Measurements from ENCODE around the gene MRNIP. TPM values are rescaled to one million over a fixed set of nuclear protein-coding genes. Genes with fewer than 3 reads are reported as not detected.

The MRNIP gene
- total and polyA plus RNA-seq, 2 of the 8 experiments (the other 6 are each of a cell fraction or from before 2014, with no cell fraction given), result 29.6 TPM

- no peak overlapping the region for H2BK12ac ChIP-seq (ENCODE audit: low read depth, low read length)
- H3K4me3 ChIP-seq (ENCODE audit: extremely low read depth in 1 of 4, insufficient read depth in 2 of 4, low read depth in 3 of 4, low read length in 4 of 4), result no peak overlapping the region
- H3K4me1 ChIP-seq (replicated peaks in 1 of 4; ENCODE audit: control insufficient read depth in 3 of 4, insufficient read depth in 4 of 4, low read length in 3 of 4), result no peaks in the 10 kb centered on the region; a peak in 1 of 7 replicates
- no peaks in the 10 kb centered on the region for H3K79me2 ChIP-seq (ENCODE audit: control insufficient read depth in 1 of 2, insufficient read depth in 2 of 2, low read length in 2 of 2)
- WGBS, 2 experiments (ENCODE audit: extremely low coverage in 1 of 2, insufficient coverage in 1 of 2, insufficient read length in 1 of 2, insufficient replicate concordance in 2 of 2, low coverage in 1 of 2, low lambda C conversion rate in 2 of 2, missing lambda C conversion rate in 1 of 2), result 89% methylated on average over 17 of the region's 17 CpGs; no CpG with 5 or more reads in 1 of the 2 experiments
- H3K14ac ChIP-seq (ENCODE audit: insufficient read length), result no peak overlapping the region
- H4K20me1 ChIP-seq (replicated peaks in 1 of 2; ENCODE audit: control insufficient read depth in 1 of 2, insufficient read depth in 2 of 2, low read length in 2 of 2), result peaks cover 0 to 4% of the 10 kb centered on the region in 2 experiments
- no peak overlapping the region for H3K56ac ChIP-seq (replicated peaks; ENCODE audit: insufficient read length, low read depth, low read length)
- H2AK5ac ChIP-seq (ENCODE audit: low read depth, low read length), result no peak overlapping the region
- no peaks in the 10 kb centered on the region for H3K27me3 ChIP-seq (replicated peaks in 1 of 4; ENCODE audit: control insufficient read depth in 3 of 4, extremely low read depth in 1 of 4, insufficient read depth in 3 of 4, low read length in 3 of 4)
- no peak overlapping the region for H4K5ac ChIP-seq (ENCODE audit: insufficient read length, low read depth, low read length)
- H4K8ac ChIP-seq (ENCODE audit: extremely low read depth, insufficient read depth, low read length), result no peak overlapping the region
- ChIA-PET POLR2A (ENCODE audit: partially characterized antibody) (interaction anchor here (0.9 to 2.5 kb wide), 7 partner anchors 8 to 74 kb away, joined by 3 to 11 read pairs (median 5); partner anchors contain the start of gene SQSTM1), CTCF (ENCODE audit: partially characterized antibody) (interaction anchor here (1.1 to 8.0 kb wide), 15 partner anchors 9 to 68 kb away, joined by 3 to 67 read pairs (median 5); partner anchors contain the start of genes MRNIP and TBC1D9B)
- H3K23me2 ChIP-seq (ENCODE audit: low read depth, low read length), result no peaks in the 10 kb centered on the region
- no peaks in the 10 kb centered on the region for H3K79me1 ChIP-seq (ENCODE audit: low read depth, low read length)
- H2AFZ ChIP-seq (ENCODE audit: low read length), result no peak overlapping the region
- H3K27ac ChIP-seq (ENCODE audit: low read depth, low read length), result no peak overlapping the region
- no peak overlapping the region for H2BK15ac ChIP-seq (ENCODE audit: low read length)
- peaks cover 3 to 11% (median 5%) of the 10 kb centered on the region in 4 experiments; a peak in 5 of 8 replicates for H3K36me3 ChIP-seq (ENCODE audit: control insufficient read depth in 2 of 4, insufficient read depth in 4 of 4, low read length in 3 of 4)
- H3K4me2 ChIP-seq (ENCODE audit: insufficient read depth in 1 of 2, low read depth in 2 of 2, low read length in 2 of 2), result no peak overlapping the region
- no peak overlapping the region for H3K18ac ChIP-seq (ENCODE audit: extremely low read depth, low read length)
- no peaks in the 10 kb centered on the region for H3K9me3 ChIP-seq (ENCODE audit: insufficient read depth in 2 of 2, low read depth in 1 of 2, low read length in 1 of 2)
- peak; percentile 43 to 60 for DNase-seq (ENCODE audit: low read depth in 1 of 2, low spot score in 2 of 2)
- FAIRE-seq, result no peak
- H3K4ac ChIP-seq (replicated peaks; ENCODE audit: insufficient read length, low read depth, low read length), result no peak overlapping the region
- H2BK20ac ChIP-seq (ENCODE audit: low read length), result no peak overlapping the region
- 0 out of 2 replicates have a peak overlapping the region, but pooled peaks have one; percentile 37 for H2BK5ac ChIP-seq (ENCODE audit: low read depth, low read length)
- no peak overlapping the region for H3K23ac ChIP-seq (ENCODE audit: insufficient read length)
- H4K91ac ChIP-seq (replicated peaks; ENCODE audit: insufficient read length, low read length), result no peak overlapping the region
- no peak overlapping the region for H2BK120ac ChIP-seq (replicated peaks; ENCODE audit: low read depth, low read length)
- H3K9ac ChIP-seq (replicated peaks in 1 of 4; ENCODE audit: extremely low read depth in 1 of 4, low read depth in 3 of 4, low read length in 3 of 4), result no peak overlapping the region
- TF ChIP-seq TEAD4 (IDR thresholded peaks at IDR 0.05; ENCODE audit: low read depth, low read length), result no peak
- TF ChIP-seq NANOG (IDR thresholded peaks at IDR 0.05; ENCODE audit: insufficient read depth, low read depth, low read length, poor library complexity, severe bottlenecking), result no peak
- TF ChIP-seq RFX5 (IDR thresholded peaks at IDR 0.05; ENCODE audit: borderline replicate concordance, low read depth, low read length), result no peak
- no peak for TF ChIP-seq GTF2F1 (IDR thresholded peaks at IDR 0.05; ENCODE audit: borderline replicate concordance, low read depth, low read length)
- peak; percentile 11; the same call in 1 of the 2 replicates for TF ChIP-seq GABPA (IDR thresholded peaks at IDR 0.05; ENCODE audit: borderline replicate concordance, insufficient read depth, low read length)
- TF ChIP-seq RAD21 (IDR thresholded peaks at IDR 0.05 in 1 of 2, conservative IDR thresholded peaks at IDR 0.05 in 1 of 2; ENCODE audit: low read depth in 2 of 2, low read length in 2 of 2), result peak; percentile 62 to 71
- no peak for TF ChIP-seq POLR2AphosphoS5 (IDR thresholded peaks at IDR 0.05; ENCODE audit: low read depth, low read length)
- TF ChIP-seq EZH2 (IDR thresholded peaks at IDR 0.05; ENCODE audit: low read depth, low read length, severe bottlenecking), result no peak
- no peak for TF ChIP-seq TAF1 (IDR thresholded peaks at IDR 0.05; ENCODE audit: low read depth, low read length)
- no peak for TF ChIP-seq KDM5A (IDR thresholded peaks at IDR 0.05; ENCODE audit: low read length)
Measured at GRCh38 chr5:179870403-179870903, 11.8 kb upstream of the MRNIP start.

Measured in H1 (cell line).